HCT116 (cell line): ENCODE results near the gene PACSIN2.

Source experiments
- EGR1 ChIP-seq: IDR thresholded peaks from 2 replicates; pipeline ENCODE4 v1.6.1; 2012; ENCODE audit warnings: low read depth
- EZH2phosphoT487 ChIP-seq: fragments of 200-600 bp; IDR thresholded peaks from 2 replicates; pipeline ENCODE4 v1.6.1; 2018; ENCODE audit warnings: antibody characterized with exemption, borderline replicate concordance
- POLR2A ChIP-seq: IDR thresholded peaks from 2 replicates; pipeline ENCODE4 v1.7.0; 2011; ENCODE audit warnings: borderline replicate concordance; ENCODE audit not compliant: insufficient read depth, insufficient read length; ENCODE audit errors: extremely low read depth

DNA sequence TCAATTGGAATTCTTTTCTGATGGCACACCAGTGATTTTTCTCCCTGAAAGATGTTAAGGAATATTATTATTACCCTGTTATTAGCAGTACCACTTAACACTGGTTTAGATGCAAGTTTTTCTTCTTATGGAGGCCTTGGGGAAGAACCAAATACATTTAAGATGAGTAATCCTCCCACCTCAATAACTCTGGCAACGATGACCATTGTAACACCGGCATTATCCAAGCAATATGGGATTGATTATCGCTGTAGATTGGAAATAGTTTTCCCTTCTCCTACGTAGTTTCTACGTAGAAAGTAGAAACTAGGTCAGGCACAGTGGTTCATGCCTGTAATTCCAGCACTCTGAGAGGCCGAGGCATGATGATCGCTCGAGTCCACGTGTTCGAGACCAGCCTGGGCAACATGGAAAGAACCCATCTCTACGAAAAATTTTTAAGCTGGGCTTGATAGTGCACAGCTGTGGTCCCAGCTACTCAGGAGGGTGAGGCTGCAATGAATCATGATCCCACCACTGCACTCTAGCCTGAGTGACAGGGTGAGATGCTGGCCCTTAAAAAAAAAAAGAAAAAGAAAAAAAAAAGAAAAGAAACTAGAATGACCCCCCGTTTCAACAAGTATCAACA, 45.5 kb downstream of the PACSIN2 start:
- TF ChIP-seq EGR1 (no peak), POLR2A (no peak), EZH2phosphoT487 (no peak)
